Measurements from ENCODE around the gene ORMDL2. TPM values are rescaled to one million over a fixed set of nuclear protein-coding genes. Genes with fewer than 3 reads are reported as not detected.

Gene ORMDL2
- total and polyA plus RNA-seq, 2 experiments from 2014 or later: 18.0 to 55.1 TPM

- TF ChIP-seq STAT1 (IDR thresholded peaks at IDR 0.05; ENCODE audit: unreplicated experiment): no peak
- TF ChIP-seq ZNF462 (CRISPR knock-in tag; IDR thresholded peaks at IDR 0.05): no peak
Observed at GRCh38 chr12:55847603-55848291, 29.9 kb downstream of the ORMDL2 start (continued).

GRCh38 chr12:55849616-55850343 is 31.9 kb downstream of the ORMDL2 start:
- no peak overlapping the region for H3K4me3 ChIP-seq
- H3K9me3 Mint-ChIP-seq: no peaks in the 10 kb centered on the region
- H3K9me2 ChIP-seq (ENCODE audit: insufficient read depth): no peaks in the 10 kb centered on the region
- H3K4me2 ChIP-seq: no peak overlapping the region
- DNase-seq (ENCODE audit: low spot score) (no peak), ATAC-seq (no peak)
- peaks cover 16% of the 10 kb centered on the region; the same call in 2 of the 3 replicates for H3K4me1 Mint-ChIP-seq
- no peaks in the 10 kb centered on the region for H4K20me1 ChIP-seq (replicated peaks; ENCODE audit: insufficient read depth)
- H3K79me2 ChIP-seq (replicated peaks; ENCODE audit: insufficient read depth): no peaks in the 10 kb centered on the region
- peak overlapping the region; percentile 8; the same call in 1 of the 2 replicates for H2AFZ ChIP-seq
- H3K4me3 Mint-ChIP-seq: no peak overlapping the region
- H3F3A ChIP-seq (replicated peaks; ENCODE audit: low read depth): 0 out of 2 replicates have a peak, but pooled peaks cover 3% of the 10 kb centered on the region
- H3K36me3 Mint-ChIP-seq (ENCODE audit: low read depth): no peaks in the 10 kb centered on the region; the same call in 2 of the 3 replicates
- 0 out of 2 replicates have a peak, but pooled peaks cover 4% of the 10 kb centered on the region for H3K4me1 ChIP-seq (ENCODE audit: insufficient read depth)
- H3K36me3 ChIP-seq (ENCODE audit: insufficient read depth): no peaks in the 10 kb centered on the region
- no peak overlapping the region for H3K27ac Mint-ChIP-seq
- H3K27me3 Mint-ChIP-seq (ENCODE audit: insufficient read depth, low read depth, poor library complexity): peaks cover 9% of the 10 kb centered on the region
- no peaks in the 10 kb centered on the region for H3K27me3 ChIP-seq (ENCODE audit: insufficient read depth)
- H3K27ac ChIP-seq (ENCODE audit: low read depth): no peak overlapping the region
- TF ChIP-seq ZNF114 (CRISPR knock-in tag; IDR thresholded peaks at IDR 0.05) (no peak), REST (IDR thresholded peaks at IDR 0.05; ENCODE audit: unreplicated experiment) (no peak), POLR2AphosphoS5 (IDR thresholded peaks at IDR 0.05; ENCODE audit: low read depth) (no peak)
